H1 (cell line): ENCODE data around the gene NMT1.

Experiments
- ASH2L ChIP-seq: fragments of 200-600, 300-600 bp; sonication (generic); IDR thresholded peaks from one replicate; pipeline ENCODE4 v1.7.1; 2017; ENCODE audit warnings: low read length
- EGR1 ChIP-seq: IDR thresholded peaks from 2 replicates; pipeline ENCODE4 v1.6.1; 2011; ENCODE audit warnings: low read depth, low read length, borderline replicate concordance
- EP300 ChIP-seq, 2 experiments: IDR thresholded peaks; 1 replicate in 1 of 2; 2 replicates in 1 of 2; pipeline ENCODE4 v1.6.1; 2011 to 2012; ENCODE audit warnings: low read depth in 2 of 2, low read length in 2 of 2, mild to moderate bottlenecking in 2 of 2, borderline replicate concordance in 1 of 2, inconsistent platforms in 1 of 2, moderate library complexity in 1 of 2
- KDM1A ChIP-seq: fragments of 200-600, 300-600 bp; sonication (generic); IDR thresholded peaks from 2 replicates; pipeline ENCODE4 v1.7.1; 2016; ENCODE audit warnings: mild to moderate bottlenecking, low read length, borderline replicate concordance
- POLR2AphosphoS5 ChIP-seq: IDR thresholded peaks from 2 replicates; pipeline ENCODE4 v1.6.1; 2011; ENCODE audit warnings: low read depth, low read length
- RAD21 ChIP-seq, 2 experiments: IDR thresholded peaks in 1 of 2; conservative IDR thresholded peaks in 1 of 2; 2 replicates each; pipeline ENCODE4 v1.6.1; 2011; ENCODE audit warnings: low read depth in 2 of 2, low read length in 2 of 2, improper control_type of control experiment in 1 of 2, inconsistent platforms in 1 of 2, mild to moderate bottlenecking in 1 of 2, moderate library complexity in 1 of 2
- RBBP5 ChIP-seq: IDR thresholded peaks from 2 replicates; pipeline ENCODE4 v1.7.1; 2012; ENCODE audit warnings: low read depth, mild to moderate bottlenecking, inconsistent platforms, low read length, moderate library complexity, borderline replicate concordance
- SP1 ChIP-seq: IDR thresholded peaks from 2 replicates; pipeline ENCODE4 v1.6.1; 2011; ENCODE audit warnings: low read depth, low read length
- ZNF274 ChIP-seq: IDR thresholded peaks from 2 replicates; pipeline ENCODE4 v1.7.0; 2012; ENCODE audit warnings: low read length, borderline replicate concordance; ENCODE audit errors: extremely low read depth
- TF ChIP-seq, protein P1 (sequence below), 3 experiments: IDR thresholded peaks; 1 replicate in 2 of 3; 2 replicates in 1 of 3; pipeline versions ENCODE4 v1.5.1 to v1.6.1; 2011; ENCODE audit warnings: low read length in 3 of 3, mild to moderate bottlenecking in 3 of 3, inconsistent platforms in 2 of 3, low read depth in 1 of 3, moderate library complexity in 1 of 3; ENCODE audit not compliant: insufficient read depth in 1 of 3; ENCODE audit errors: control extremely low read depth in 1 of 3

DNA sequence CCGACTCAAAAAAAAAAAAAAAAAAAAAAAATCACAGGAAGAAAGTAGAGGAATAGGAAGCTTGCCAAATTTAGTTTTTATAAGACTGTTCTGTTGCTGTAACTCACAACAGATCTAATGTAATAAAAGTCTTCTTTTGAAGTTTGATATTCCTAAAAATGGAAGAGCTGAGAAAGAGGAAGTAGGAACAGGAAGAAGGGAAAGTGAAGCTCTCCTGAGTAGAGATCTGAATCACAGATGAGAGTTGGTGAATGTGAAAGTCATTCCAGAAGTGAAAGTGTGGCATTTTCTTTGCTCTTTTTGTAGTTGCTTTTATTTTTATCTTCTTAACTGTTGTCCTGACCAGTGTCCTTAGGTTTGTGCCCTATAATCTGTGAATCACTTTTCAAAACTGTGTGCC is 2.1 kb downstream of the NMT1 start:
- no peak for TF ChIP-seq SP1
- TF ChIP-seq RAD21 (IDR thresholded peaks at IDR 0.05 in 1 of 2, conservative IDR thresholded peaks at IDR 0.05 in 1 of 2; ENCODE audit: low read depth in 2 of 2, low read length in 2 of 2), result no peak
- TF ChIP-seq, protein P1, sequence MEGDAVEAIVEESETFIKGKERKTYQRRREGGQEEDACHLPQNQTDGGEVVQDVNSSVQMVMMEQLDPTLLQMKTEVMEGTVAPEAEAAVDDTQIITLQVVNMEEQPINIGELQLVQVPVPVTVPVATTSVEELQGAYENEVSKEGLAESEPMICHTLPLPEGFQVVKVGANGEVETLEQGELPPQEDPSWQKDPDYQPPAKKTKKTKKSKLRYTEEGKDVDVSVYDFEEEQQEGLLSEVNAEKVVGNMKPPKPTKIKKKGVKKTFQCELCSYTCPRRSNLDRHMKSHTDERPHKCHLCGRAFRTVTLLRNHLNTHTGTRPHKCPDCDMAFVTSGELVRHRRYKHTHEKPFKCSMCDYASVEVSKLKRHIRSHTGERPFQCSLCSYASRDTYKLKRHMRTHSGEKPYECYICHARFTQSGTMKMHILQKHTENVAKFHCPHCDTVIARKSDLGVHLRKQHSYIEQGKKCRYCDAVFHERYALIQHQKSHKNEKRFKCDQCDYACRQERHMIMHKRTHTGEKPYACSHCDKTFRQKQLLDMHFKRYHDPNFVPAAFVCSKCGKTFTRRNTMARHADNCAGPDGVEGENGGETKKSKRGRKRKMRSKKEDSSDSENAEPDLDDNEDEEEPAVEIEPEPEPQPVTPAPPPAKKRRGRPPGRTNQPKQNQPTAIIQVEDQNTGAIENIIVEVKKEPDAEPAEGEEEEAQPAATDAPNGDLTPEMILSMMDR (IDR thresholded peaks at IDR 0.05; ENCODE audit: control extremely low read depth in 1 of 3, insufficient read depth in 1 of 3, low read depth in 1 of 3, low read length in 3 of 3), result no peak
- no peak for TF ChIP-seq POLR2AphosphoS5
- TF ChIP-seq KDM1A, result no peak
- TF ChIP-seq ZNF274, result no peak
- no peak for TF ChIP-seq ASH2L
- no peak for TF ChIP-seq EP300 (IDR thresholded peaks at IDR 0.05; ENCODE audit: borderline replicate concordance in 1 of 2, low read depth in 2 of 2, low read length in 2 of 2)
- no peak for TF ChIP-seq RBBP5
- no peak for TF ChIP-seq EGR1
